Ishikawa (cell line): ENCODE measurements around the gene TMEM151A.

Source experiments
- CEBPB ChIP-seq: IDR thresholded peaks from 2 replicates; pipeline ENCODE4 v1.6.1; 2012
- CREB1 ChIP-seq: IDR thresholded peaks from 2 replicates; pipeline ENCODE4 v1.6.1; 2012; ENCODE audit warnings: low read depth
- FOXM1 ChIP-seq: IDR thresholded peaks from 2 replicates; pipeline ENCODE4 v1.6.1; 2012; ENCODE audit warnings: low read depth, borderline replicate concordance
- RAD21 ChIP-seq: IDR thresholded peaks from 2 replicates; pipeline ENCODE4 v1.6.1; 2012; ENCODE audit warnings: low read depth
- REST ChIP-seq: IDR thresholded peaks from 2 replicates; pipeline ENCODE4 v1.6.1; 2012; ENCODE audit warnings: low read depth, mild to moderate bottlenecking
- TAF1 ChIP-seq: IDR thresholded peaks from 2 replicates; pipeline ENCODE4 v1.6.1; 2012; ENCODE audit warnings: low read depth, mild to moderate bottlenecking
- YY1 ChIP-seq: IDR thresholded peaks from 2 replicates; pipeline ENCODE4 v1.6.1; 2012; ENCODE audit warnings: low read depth

GRCh38 chr11:66299186-66299585 lies 7.5 kb downstream of the TMEM151A start:
- TF ChIP-seq CEBPB (no peak), REST (no peak), TAF1 (no peak), RAD21 (no peak), YY1 (no peak), CREB1 (no peak), FOXM1 (no peak)
